ENCODE measurements around the gene CASP12.
"Not testable (repeated sequence)": the region's sequence is repeated elsewhere in the genome, so short reads cannot be mapped to it uniquely, and the experiment has no call there.

Gene CASP12

GRCh38 chr11:104897891-104898684 lies at the start of gene CASP12:
TSS of gene CASP12 (minus strand) at chr11:104898460.
- DNase-seq = no peak

- no peak for DNase-seq
Measured at GRCh38 chr11:104946907-104947306, 48.6 kb upstream of the CASP12 start.

- DNase-seq = no peak
Measured at GRCh38 chr11:104944076-104944475, 45.8 kb upstream of the CASP12 start.

- no peak for DNase-seq
Measured at GRCh38 chr11:104943561-104943960, 45.3 kb upstream of the CASP12 start.

- DNase-seq = no peak
Measured at GRCh38 chr11:104934594-104934993, 36.3 kb upstream of the CASP12 start.

- not testable (repeated sequence) for DNase-seq
Measured at GRCh38 chr11:104934073-104934472, 35.8 kb upstream of the CASP12 start.

GRCh38 chr11:104928811-104929210 lies 30.6 kb upstream of the CASP12 start:
- DNase-seq = no peak

- no peak for DNase-seq
Measured at GRCh38 chr11:104926771-104927611, 28.7 kb upstream of the CASP12 start.

GRCh38 chr11:104925850-104926249 lies 27.6 kb upstream of the CASP12 start:
- no peak for DNase-seq

- peak; percentile 21 for DNase-seq
Measured at GRCh38 chr11:104918113-104918824, 20.0 kb upstream of the CASP12 start.

- no peak for DNase-seq
Measured at GRCh38 chr11:104917271-104918112, 19.2 kb upstream of the CASP12 start.

- DNase-seq = no peak
Measured at GRCh38 chr11:104916442-104916841, 18.2 kb upstream of the CASP12 start.

- DNase-seq = no peak
Measured at GRCh38 chr11:104912102-104912501, 13.8 kb upstream of the CASP12 start.

GRCh38 chr11:104908186-104908531 lies 9.9 kb upstream of the CASP12 start:
- no peak for DNase-seq

- DNase-seq = no peak
Measured at GRCh38 chr11:104907521-104908185, 9.4 kb upstream of the CASP12 start.

- no peak for DNase-seq
Measured at GRCh38 chr11:104905271-104905670, 7.0 kb upstream of the CASP12 start.

- no peak for DNase-seq
Measured at GRCh38 chr11:104899226-104899625, 966 bp upstream of the CASP12 start.

GRCh38 chr11:104898685-104899013 lies 389 bp upstream of the CASP12 start:
- DNase-seq = no peak

- DNase-seq = no peak
Measured at GRCh38 chr11:104895634-104896033, 2.6 kb downstream of the CASP12 start.

- DNase-seq = no peak
Measured at GRCh38 chr11:104893876-104894275, 4.4 kb downstream of the CASP12 start.

GRCh38 chr11:104892723-104893511 lies 5.3 kb downstream of the CASP12 start:
- DNase-seq = no peak
